ENCODE results near the gene KANSL1.

GRCh38 chr17:46020998-46021397 lies 172.2 kb downstream of the KANSL1 start:
- no peak for TF ChIP-seq CTCF (conservative IDR thresholded peaks at IDR 0.05; ENCODE audit: low read depth in 2 of 2)
- no peak for TF ChIP-seq EZH2phosphoT487 (IDR thresholded peaks at IDR 0.05; ENCODE audit: unreplicated experiment)
- TF ChIP-seq REST (IDR thresholded peaks at IDR 0.05; ENCODE audit: unreplicated experiment), result no peak
- no peak for TF ChIP-seq NANOG (IDR thresholded peaks at IDR 0.05; ENCODE audit: borderline replicate concordance)
- TF ChIP-seq POLR2AphosphoS5 (IDR thresholded peaks at IDR 0.05; ENCODE audit: low read depth), result no peak
- TF ChIP-seq EZH2 (IDR thresholded peaks at IDR 0.05; ENCODE audit: low read depth, unreplicated experiment), result no peak
